Measurements from ENCODE around the gene BST2. TPM values are rescaled to one million over a fixed set of nuclear protein-coding genes. Genes with fewer than 3 reads are reported as not detected.

Gene BST2
- total and polyA plus RNA-seq, 9 of the 15 experiments (the other 6 are each of a cell fraction or from before 2014, with no cell fraction given): 11.2 to 232 (median 151) TPM

- TF ChIP-seq ZNF77 (CRISPR knock-in tag; IDR thresholded peaks at IDR 0.05) (no peak), BRD9 (IDR thresholded peaks at IDR 0.05; ENCODE audit: low read depth, partially characterized antibody) (no peak), BACH1 (tag; IDR thresholded peaks at IDR 0.05) (0 out of 2 replicates have a peak, but pooled peaks have one; percentile 3), KDM2B (CRISPR knock-in tag; IDR thresholded peaks at IDR 0.05) (no peak), SNIP1 (IDR thresholded peaks at IDR 0.05; ENCODE audit: low read depth) (no peak), RAD21 (CRISPR knock-in tag; conservative IDR thresholded peaks at IDR 0.05 in 1 of 2, IDR thresholded peaks at IDR 0.05 in 1 of 2) (no peak), ZNF280A (IDR thresholded peaks at IDR 0.05; ENCODE audit: low read depth, partially characterized antibody) (no peak), MYC (IDR thresholded peaks at IDR 0.05; ENCODE audit: low read depth, low read length) (peak; percentile 51; the same call in 1 of the 2 replicates), MYC (CRISPR knock-in tag; IDR thresholded peaks at IDR 0.05; ENCODE audit: borderline replicate concordance, low read depth) (no peak; the same call in 1 of the 2 replicates), ZNF511 (CRISPR knock-in tag; IDR thresholded peaks at IDR 0.05) (no peak; the same call in 1 of the 2 replicates), ZBTB1 (CRISPR knock-in tag; IDR thresholded peaks at IDR 0.05; ENCODE audit: borderline replicate concordance, low read depth) (no peak), YY1 (IDR thresholded peaks at IDR 0.05; ENCODE audit: borderline replicate concordance in 1 of 3, control insufficient read depth in 1 of 3, extremely low read depth in 1 of 3, insufficient read depth in 3 of 3, insufficient read length in 1 of 3, insufficient replicate concordance in 2 of 3, low read depth in 1 of 3, low read length in 2 of 3) (peak in 2 of 3 experiments; percentile 24 to 31), MCM7 (IDR thresholded peaks at IDR 0.05) (no peak), TBL1XR1 (IDR thresholded peaks at IDR 0.05; ENCODE audit: low read length in 2 of 2) (no peak), ZKSCAN8 (CRISPR knock-in tag; IDR thresholded peaks at IDR 0.05) (no peak), PHTF2 (CRISPR knock-in tag; IDR thresholded peaks at IDR 0.05) (peak; percentile 59; the same call in 1 of the 2 replicates), PML (IDR thresholded peaks at IDR 0.05; ENCODE audit: low read length) (peak; percentile 88), DIDO1 (tag; IDR thresholded peaks at IDR 0.05; ENCODE audit: low read depth) (no peak), MECOM (CRISPR knock-in tag; IDR thresholded peaks at IDR 0.05) (no peak), ZBTB2 (IDR thresholded peaks at IDR 0.05) (no peak), NCOA4 (IDR thresholded peaks at IDR 0.05; ENCODE audit: partially characterized antibody) (no peak), NR3C1 (CRISPR knock-in tag; IDR thresholded peaks at IDR 0.05) (no peak), VEZF1 (CRISPR knock-in tag; IDR thresholded peaks at IDR 0.05) (peak; percentile 22; the same call in 1 of the 2 replicates)
Observed at GRCh38 chr19:17405250-17406045, at the start of gene BST2 (continued).
